AG04449 (cell line): ENCODE data around the gene MOV10L1.

Experiments
- CTCF ChIA-PET: fragments of 350-600 bp; formaldehyde crosslinking; extraction: SDS; loops from one replicate; lab custom pipeline; 2021; ENCODE audit warnings: antibody characterized with exemption; lab: Yijun Ruan, JAX
- POLR2A ChIA-PET: fragments of 400-600, 350-600 bp; formaldehyde crosslinking; extraction: SDS; loops from one replicate; lab custom pipeline; 2020; ENCODE audit warnings: antibody characterized with exemption, inconsistent platforms; lab: Yijun Ruan, JAX
- DNase-seq: peaks from one replicate; pipeline ENCODE4 v3.0.0-alpha.2; 2010; ENCODE audit warnings: low read depth, low spot score
- H3K4me3 ChIP-seq: 2 replicates; pipeline ENCODE4 v1.5.1; 2011; ENCODE audit warnings: low read depth, mild to moderate bottlenecking, control low read depth, low read length
- TF ChIP-seq, protein P1 (sequence below): IDR thresholded peaks from one replicate; pipeline ENCODE4 v1.5.1; 2011; ENCODE audit warnings: mild to moderate bottlenecking, moderate library complexity, low read length, control low read depth, inconsistent platforms; ENCODE audit not compliant: insufficient read depth; ENCODE audit errors: missing control alignments

MOV10L1 gene

DNA sequence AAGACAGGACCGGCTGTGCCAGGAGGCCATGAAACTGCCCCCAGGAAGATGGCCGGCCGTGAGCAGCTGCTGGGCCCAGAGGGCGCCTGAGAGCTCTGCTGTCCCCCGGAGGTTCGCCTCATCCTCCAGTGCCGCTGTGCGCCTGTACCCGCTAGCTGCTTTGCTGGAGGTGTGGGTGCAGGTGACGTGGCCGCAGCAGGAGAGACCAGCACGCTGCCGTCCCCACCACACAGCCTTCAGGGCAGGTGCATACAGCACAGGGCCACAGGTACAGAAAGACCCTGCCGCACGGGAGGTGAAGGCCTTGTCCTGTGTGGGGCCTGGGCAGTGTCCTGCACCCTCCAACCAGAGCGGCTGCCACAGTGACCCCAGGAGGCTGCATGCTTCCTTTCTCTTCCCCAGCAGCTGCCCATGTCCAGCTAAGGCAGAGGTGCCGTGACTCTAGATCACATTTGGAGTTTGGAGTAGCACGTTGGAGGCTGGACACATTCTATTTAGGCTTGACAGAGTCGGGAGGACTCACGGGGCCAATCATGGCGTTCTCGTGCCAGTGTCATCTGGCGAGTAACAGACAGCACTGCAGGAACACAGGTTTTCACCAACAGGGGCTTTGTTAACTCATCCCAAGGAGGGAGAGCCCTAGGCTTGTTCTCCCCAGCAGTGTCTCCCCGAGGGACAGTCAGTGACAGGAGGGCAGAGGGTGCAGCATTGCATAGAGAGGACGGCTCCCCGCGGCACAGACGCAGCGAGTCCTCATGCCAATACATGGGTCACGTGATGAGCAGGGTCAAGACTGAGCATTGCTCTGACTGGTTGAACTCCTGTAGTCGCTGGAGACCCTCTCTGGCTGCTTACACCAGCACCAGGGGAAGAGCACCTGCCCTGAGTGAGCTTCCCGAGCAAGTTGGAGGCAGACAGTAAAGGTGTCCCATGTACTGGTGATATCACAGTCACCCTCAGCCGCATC lies 62.0 kb downstream of the MOV10L1 start:
- ChIA-PET CTCF (interaction anchor here (1.6 to 7.7 kb wide), 4 partner anchors 55 to 90 kb away, joined by 4 to 58 read pairs (median 7); no protein-coding TSS in a partner anchor), POLR2A (no interaction called here)
- no peak for DNase-seq
- H3K4me3 ChIP-seq: no peak overlapping the region
- TF ChIP-seq, protein P1, sequence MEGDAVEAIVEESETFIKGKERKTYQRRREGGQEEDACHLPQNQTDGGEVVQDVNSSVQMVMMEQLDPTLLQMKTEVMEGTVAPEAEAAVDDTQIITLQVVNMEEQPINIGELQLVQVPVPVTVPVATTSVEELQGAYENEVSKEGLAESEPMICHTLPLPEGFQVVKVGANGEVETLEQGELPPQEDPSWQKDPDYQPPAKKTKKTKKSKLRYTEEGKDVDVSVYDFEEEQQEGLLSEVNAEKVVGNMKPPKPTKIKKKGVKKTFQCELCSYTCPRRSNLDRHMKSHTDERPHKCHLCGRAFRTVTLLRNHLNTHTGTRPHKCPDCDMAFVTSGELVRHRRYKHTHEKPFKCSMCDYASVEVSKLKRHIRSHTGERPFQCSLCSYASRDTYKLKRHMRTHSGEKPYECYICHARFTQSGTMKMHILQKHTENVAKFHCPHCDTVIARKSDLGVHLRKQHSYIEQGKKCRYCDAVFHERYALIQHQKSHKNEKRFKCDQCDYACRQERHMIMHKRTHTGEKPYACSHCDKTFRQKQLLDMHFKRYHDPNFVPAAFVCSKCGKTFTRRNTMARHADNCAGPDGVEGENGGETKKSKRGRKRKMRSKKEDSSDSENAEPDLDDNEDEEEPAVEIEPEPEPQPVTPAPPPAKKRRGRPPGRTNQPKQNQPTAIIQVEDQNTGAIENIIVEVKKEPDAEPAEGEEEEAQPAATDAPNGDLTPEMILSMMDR: no peak

GRCh38 chr22:50153056-50153755 lies 63.4 kb downstream of the MOV10L1 start:
- ChIA-PET POLR2A (no interaction called here), CTCF (interaction anchor here (1.1 to 1.7 kb wide), 2 partner anchors 58 to 59 kb away, joined by 3 to 6 read pairs; no protein-coding TSS in a partner anchor)
- TF ChIP-seq, protein P1: no peak
- no peak overlapping the region for H3K4me3 ChIP-seq
- no peak for DNase-seq

DNA sequence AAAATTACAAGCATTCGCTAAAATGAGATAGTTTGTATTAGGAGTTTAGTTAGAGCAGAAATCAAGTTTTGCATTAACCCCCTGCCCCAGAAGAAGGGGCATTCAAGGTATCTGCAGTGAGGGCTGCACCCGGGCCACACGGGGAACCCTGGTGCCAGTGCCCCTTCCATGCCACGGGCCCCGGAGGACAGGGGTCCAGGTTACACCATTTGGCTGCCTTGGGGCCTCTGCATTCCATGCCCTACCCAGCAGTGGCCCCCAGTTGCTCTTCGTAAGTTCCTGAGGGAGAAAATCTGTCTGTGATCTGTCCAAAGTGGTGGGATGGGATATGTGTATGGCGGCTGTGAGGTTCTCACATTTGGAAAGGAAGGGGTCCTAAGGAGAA lies 63.9 kb downstream of the MOV10L1 start:
- TF ChIP-seq, protein P1: no peak

DNA sequence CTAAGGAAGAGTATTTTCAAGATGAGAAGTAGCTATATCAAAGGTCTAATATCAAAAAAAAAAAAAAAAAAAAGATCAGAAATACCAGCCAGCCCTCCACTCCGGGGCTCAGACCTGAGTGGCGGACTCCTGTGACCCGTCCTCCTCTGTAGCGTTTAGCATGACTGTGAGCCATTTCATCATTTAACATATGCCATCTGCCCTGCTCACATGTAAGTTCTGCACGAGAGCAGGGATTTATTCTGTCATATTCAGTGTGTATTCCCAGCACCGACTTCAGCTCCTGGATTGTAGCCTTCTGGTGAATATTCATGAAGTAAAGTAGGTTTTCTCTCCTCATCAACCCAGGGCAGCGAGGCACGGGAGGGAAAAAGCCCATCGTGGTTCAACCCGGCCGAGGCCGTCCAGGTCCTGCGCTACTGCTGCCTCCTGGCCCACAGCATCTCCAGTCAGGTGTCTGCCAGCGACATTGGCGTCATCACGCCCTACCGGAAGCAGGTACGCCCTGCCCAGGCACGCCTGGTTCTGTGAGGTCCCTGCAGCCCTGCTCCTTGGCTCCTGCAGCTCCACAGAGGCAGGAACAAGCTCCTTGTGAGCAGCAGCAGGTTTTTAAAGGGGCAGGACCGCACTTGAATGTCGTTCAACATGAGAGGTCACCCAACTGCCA lies 68.0 kb downstream of the MOV10L1 start:
- no peak overlapping the region for H3K4me3 ChIP-seq
- ChIA-PET CTCF (interaction anchor here (0.7 to 3.3 kb wide), 3 partner anchors 9 to 26 kb away, joined by 3 to 12 read pairs (median 4); no protein-coding TSS in a partner anchor), POLR2A (no interaction called here)
- TF ChIP-seq, protein P1: no peak
- no peak for DNase-seq

More for the DNA sequence above, 63.9 kb downstream of the MOV10L1 start:
- H3K4me3 ChIP-seq: no peak overlapping the region
- ChIA-PET POLR2A (no interaction called here), CTCF (interaction anchor here (1.1 to 1.2 kb wide), 2 partner anchors 8 to 57 kb away, joined by 3 to 4 read pairs; no protein-coding TSS in a partner anchor)
- no peak for DNase-seq

- H3K4me3 ChIP-seq: no peak overlapping the region
- ChIA-PET POLR2A (no interaction called here), CTCF (interaction anchor here (1.1 kb wide), 1 partner anchor 12 kb away, joined by 3 read pairs; no protein-coding TSS in a partner anchor)
- TF ChIP-seq, protein P1: no peak
- no peak for DNase-seq
Measured at GRCh38 chr22:50160947-50161346, 71.1 kb downstream of the MOV10L1 start.
